Upper lobe of left lung (tissue), 4 donors: ENCODE measurements around the gene RAB11FIP2.

Source experiments
- EP300 ChIP-seq, 4 donors: sonication (generic); formaldehyde crosslinking; IDR thresholded peaks; one replicate each; pipeline ENCODE4 v1.5.1; 2017; ENCODE audit warnings: antibody characterized with exemption in 4 of 4, control low read depth in 2 of 4
- TF ChIP-seq, protein P1 (sequence below), 6 experiments: fragments of 450-650 bp in 4 of 6; fragments of 200-600 bp in 2 of 6; sonication (generic) in 2 of 6; IDR thresholded peaks; one replicate each; pipeline ENCODE4 v1.5.1; 2016 to 2019; ENCODE audit warnings: antibody characterized with exemption in 6 of 6

DNA sequence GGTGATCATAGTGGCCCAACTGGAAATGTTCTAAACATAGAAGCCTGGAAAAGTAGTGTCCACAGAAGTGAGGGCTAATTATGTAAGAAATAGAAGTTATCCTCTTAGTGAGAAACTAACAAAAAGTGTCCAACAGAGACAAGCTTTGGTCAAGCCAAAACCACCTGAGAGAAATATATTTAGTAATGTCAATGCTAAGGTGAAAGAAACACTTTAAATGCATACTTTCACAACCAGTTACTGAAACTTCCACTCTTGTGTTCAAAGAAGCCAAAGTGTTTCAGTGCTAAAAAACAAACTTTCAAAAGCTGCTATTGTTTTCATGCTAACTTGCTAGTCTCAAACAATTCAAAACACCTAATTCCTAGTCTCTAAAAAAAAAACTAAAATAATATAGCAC, 18.1 kb downstream of the RAB11FIP2 start:
- TF ChIP-seq EP300 (IDR thresholded peaks at IDR 0.05), result no peak
- TF ChIP-seq, protein P1, sequence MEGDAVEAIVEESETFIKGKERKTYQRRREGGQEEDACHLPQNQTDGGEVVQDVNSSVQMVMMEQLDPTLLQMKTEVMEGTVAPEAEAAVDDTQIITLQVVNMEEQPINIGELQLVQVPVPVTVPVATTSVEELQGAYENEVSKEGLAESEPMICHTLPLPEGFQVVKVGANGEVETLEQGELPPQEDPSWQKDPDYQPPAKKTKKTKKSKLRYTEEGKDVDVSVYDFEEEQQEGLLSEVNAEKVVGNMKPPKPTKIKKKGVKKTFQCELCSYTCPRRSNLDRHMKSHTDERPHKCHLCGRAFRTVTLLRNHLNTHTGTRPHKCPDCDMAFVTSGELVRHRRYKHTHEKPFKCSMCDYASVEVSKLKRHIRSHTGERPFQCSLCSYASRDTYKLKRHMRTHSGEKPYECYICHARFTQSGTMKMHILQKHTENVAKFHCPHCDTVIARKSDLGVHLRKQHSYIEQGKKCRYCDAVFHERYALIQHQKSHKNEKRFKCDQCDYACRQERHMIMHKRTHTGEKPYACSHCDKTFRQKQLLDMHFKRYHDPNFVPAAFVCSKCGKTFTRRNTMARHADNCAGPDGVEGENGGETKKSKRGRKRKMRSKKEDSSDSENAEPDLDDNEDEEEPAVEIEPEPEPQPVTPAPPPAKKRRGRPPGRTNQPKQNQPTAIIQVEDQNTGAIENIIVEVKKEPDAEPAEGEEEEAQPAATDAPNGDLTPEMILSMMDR (IDR thresholded peaks at IDR 0.05), result no peak
